Cardiac ventricle fibroblast (primary cell): ENCODE measurements around the gene CENPQ. TPM values are rescaled to one million over a fixed set of nuclear protein-coding genes. Genes with fewer than 3 reads are reported as not detected.

Source experiments
- total RNA-seq: library from RNA; depleted of rRNA; stranded (reverse); fragments of >200 nt; gene quantifications from 2 replicates; pipeline ENCODE4 v1.2.3, GENCODE V29; 2015

Gene CENPQ
- 2.4 and 2.7 TPM in 2 replicates for total RNA-seq

DNA sequence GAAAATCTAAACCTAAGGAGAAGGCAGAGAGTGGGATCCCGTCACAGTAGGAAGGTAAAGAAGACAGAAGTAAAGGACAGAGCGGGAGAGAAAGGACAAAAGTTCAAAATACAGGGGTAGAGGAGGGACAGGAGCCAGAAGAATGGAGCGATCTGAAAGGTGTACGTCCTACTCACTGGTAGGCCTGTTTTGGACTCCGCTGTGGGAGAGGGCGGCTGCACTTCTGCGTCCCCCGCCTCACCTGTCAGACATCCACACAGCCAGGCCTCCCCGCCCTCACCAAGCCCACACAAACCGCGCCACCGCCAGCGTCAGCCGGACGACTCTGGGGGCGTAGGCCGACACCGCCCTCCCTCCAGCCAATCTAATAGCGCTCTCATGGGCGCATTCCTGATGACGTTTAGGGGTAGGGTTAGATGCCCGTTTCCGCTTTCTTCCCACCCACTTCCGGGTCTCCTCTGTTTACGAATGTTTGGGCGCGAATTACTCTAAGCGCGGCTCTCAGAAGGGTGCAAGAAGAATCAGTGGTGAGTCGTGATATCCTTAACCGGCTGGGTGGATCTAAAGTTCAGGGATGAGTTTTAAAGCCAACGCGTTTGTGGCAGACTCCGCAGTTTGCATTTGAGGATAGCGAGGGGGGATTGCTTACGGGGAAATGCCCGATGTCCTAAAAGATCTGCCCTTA lies at the start of gene CENPQ, which contains the start of gene MMUT:
CENPQ (plus strand) TSS at position 444 of the 685 bp plus-strand sequence. CDS start 6,807 bp downstream, outside the sequence.
MMUT (minus strand) TSS at position 327 of the 685 bp plus-strand sequence. CDS start 3,787 bp downstream, outside the sequence.

GRCh38 chr6:49499623-49500022 lies 36.5 kb downstream of the CENPQ start, which contains the start of gene GLYATL3:
Gene GLYATL3 (plus strand): TSS chr6:49499923. CDS start chr6:49511991, 12,068 bp downstream.

Other genes starting within 250 kb of the CENPQ start
- 11.8 and 14.9 TPM in 2 replicates for gene MMUT, start 117 bp upstream of the CENPQ start, total RNA-seq
- gene GLYATL3, start 36.6 kb downstream of the CENPQ start, total RNA-seq, result not detected in 2 replicates
- gene C6orf141, start 87.3 kb downstream of the CENPQ start, total RNA-seq, result 2.2 TPM in 1 of 2 replicates, not detected in the other
- not detected in 2 replicates for gene RHAG, start 173.5 kb downstream of the CENPQ start, total RNA-seq